ENCODE results near the gene TARS1.
"Not testable (repeated sequence)": the region's sequence is repeated elsewhere in the genome, so short reads cannot be mapped to it uniquely, and the experiment has no call there.

The TARS1 gene

DNA sequence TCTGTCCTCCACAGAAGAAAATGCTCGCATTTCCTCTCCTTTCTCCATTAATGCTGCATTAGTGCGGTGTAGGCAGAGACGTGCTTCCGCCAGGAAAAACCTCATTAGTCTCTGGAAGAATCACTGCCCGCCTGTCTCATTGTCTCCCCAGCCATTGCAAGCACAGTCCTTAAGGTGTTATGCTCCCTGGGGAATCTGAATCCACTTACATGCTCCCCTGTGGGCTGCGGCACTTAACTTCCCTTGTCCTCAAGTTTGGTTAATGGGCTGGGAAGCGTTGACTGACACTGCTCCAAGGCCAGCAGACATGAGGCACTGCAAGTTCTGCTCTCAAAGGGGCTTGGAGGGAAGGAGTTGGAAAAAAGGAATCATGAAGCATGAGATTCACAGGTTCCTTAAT is 41.6 kb downstream of the TARS1 start:
- no peak for DNase-seq (ENCODE audit: low read depth in 3 of 3, low spot score in 1 of 3)

GRCh38 chr5:33487236-33487635 is 46.5 kb downstream of the TARS1 start:
- DNase-seq (ENCODE audit: low read depth in 3 of 3, low spot score in 1 of 3): no peak

GRCh38 chr5:33488558-33489355 is 48.0 kb downstream of the TARS1 start:
- DNase-seq (ENCODE audit: low read depth in 3 of 3, low spot score in 1 of 3): no peak

- no peak for DNase-seq (ENCODE audit: low read depth in 3 of 3, low spot score in 1 of 3)
Measured at GRCh38 chr5:33489481-33490067, 48.8 kb downstream of the TARS1 start.

GRCh38 chr5:33490071-33490665 is 49.4 kb downstream of the TARS1 start:
- no peak for DNase-seq (ENCODE audit: low read depth in 3 of 3, low spot score in 1 of 3)

GRCh38 chr5:33491941-33492340 is 51.2 kb downstream of the TARS1 start:
- no peak for DNase-seq (ENCODE audit: low read depth in 3 of 3, low spot score in 1 of 3)

- DNase-seq (ENCODE audit: low read depth in 3 of 3, low spot score in 1 of 3): no peak
Measured at GRCh38 chr5:33494466-33494865, 53.7 kb downstream of the TARS1 start.

- no peak for DNase-seq (ENCODE audit: low read depth in 3 of 3, low spot score in 1 of 3)
Measured at GRCh38 chr5:33501260-33501659, 60.5 kb downstream of the TARS1 start.

DNA sequence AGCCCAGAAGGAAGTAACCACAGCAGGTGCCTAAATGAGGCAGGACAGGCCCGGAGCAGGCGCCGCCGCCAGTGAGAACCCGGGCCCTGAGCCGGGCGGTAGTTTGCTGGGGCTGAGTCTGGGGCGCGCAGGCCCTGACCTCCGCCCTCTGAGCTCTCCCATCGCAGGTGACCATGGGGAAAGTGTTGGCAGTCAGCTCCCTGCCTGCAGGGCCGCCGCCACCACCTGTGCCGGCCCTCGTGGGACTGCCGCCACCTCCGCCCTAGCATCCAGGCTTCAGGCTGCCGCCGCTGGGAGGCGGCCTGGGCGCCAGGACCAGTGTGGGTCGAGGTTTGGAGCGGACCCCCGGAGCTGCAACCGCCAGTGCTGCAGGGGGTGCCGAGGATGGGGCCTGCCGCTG is 61.1 kb downstream of the TARS1 start:
- no peak for DNase-seq (ENCODE audit: low read depth in 3 of 3, low spot score in 1 of 3)

GRCh38 chr5:33504570-33504969 is 63.8 kb downstream of the TARS1 start:
- no peak for DNase-seq (ENCODE audit: low read depth in 3 of 3, low spot score in 1 of 3)

GRCh38 chr5:33507426-33507825 is 66.7 kb downstream of the TARS1 start:
- DNase-seq (ENCODE audit: low read depth in 3 of 3, low spot score in 1 of 3): no peak

- DNase-seq (ENCODE audit: low read depth in 3 of 3, low spot score in 1 of 3): no peak
Measured at GRCh38 chr5:33509036-33509435, 68.3 kb downstream of the TARS1 start.

DNA sequence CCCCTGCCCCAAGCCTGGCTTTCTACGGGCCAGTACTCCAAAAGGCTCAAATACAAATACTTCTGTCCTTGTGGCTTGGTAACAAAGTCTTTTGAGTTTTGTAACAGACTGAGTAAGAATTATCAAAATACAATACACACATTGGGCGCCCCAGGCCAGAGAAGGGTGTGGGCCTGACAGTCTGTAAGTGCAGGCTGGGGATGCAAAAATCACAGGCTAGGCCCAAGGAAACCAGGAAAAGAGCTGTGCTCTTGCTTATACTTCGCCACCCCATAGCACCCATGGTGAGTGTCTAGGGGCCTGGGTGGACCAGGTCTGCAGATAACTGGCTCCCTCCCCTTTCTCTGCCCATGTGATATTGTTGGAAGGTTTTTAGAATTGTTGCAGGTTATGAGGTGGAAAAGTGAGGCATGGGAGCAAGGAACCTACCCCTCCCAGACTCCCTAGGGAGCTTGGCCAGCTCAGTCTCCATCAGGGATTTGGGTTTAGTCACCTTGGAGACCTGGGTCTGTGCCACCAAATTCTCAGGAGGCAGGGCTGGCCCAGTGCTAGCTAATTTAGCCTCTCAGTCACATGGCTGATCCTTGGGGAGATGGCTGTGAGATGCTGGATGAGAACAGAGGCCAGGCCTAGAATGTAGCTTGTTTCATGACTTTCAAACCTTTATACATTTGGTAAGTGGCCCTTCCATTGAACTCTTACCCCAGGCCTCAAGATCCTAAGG is 72.9 kb downstream of the TARS1 start:
- DNase-seq (ENCODE audit: low read depth in 3 of 3, low spot score in 1 of 3): no peak

DNA sequence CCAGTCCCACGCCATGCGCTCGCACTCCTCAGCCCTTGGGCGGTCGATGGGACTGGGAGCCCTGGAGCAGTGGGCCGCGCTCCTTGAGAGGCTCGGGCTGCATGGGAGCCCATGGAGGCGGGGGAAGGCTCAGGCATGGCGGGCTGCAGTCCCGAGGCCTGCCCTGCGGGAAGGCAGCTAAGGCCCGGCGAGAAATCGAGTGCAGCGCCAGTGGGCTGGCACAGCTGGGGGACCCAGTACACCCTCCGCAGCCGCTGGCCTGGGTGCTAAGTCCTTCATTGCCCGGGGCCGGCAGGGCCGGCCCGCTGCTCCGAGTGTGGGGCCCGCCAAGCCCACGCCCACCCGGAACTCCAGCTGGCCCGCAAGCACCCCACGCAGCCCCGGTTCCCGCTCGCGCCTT is 74.6 kb downstream of the TARS1 start:
- DNase-seq (ENCODE audit: low read depth in 3 of 3, low spot score in 1 of 3): not testable (repeated sequence)

GRCh38 chr5:33516421-33516820 is 75.7 kb downstream of the TARS1 start:
- DNase-seq (ENCODE audit: low read depth in 3 of 3, low spot score in 1 of 3): no peak
